Bladder microvascular endothelial cell (primary cell): ENCODE data around the gene COMMD3. TPM values are rescaled to one million over a fixed set of nuclear protein-coding genes. Genes with fewer than 3 reads are reported as not detected.

Source experiments
- total RNA-seq: library from RNA; depleted of rRNA; stranded (reverse); fragments of >200 nt; gene quantifications from 2 replicates; pipeline ENCODE4 v1.2.3, GENCODE V29; 2014

Gene COMMD3
- total RNA-seq: 36.4 and 37.4 TPM in 2 replicates

GRCh38 chr10:22316286-22317075, at the start of gene COMMD3:
TSS of gene COMMD3 (plus strand) at chr10:22316388. CDS start at chr10:22316418, 30 bp downstream.

GRCh38 chr10:22320591-22321155, 4.5 kb downstream of the COMMD3 start, which contains the start of gene BMI1:
TSS of gene BMI1 (plus strand) at chr10:22321099. CDS start at chr10:22326450, 5,351 bp downstream.

GRCh38 chr10:22345301-22346095, 29.3 kb downstream of the COMMD3 start, which contains the start of gene SPAG6:
TSS of gene SPAG6 (plus strand) at chr10:22345496. CDS start at chr10:22345612, 116 bp downstream.

Other genes with a start within 250 kb of the COMMD3 start
- gene EBLN1, start 98.4 kb upstream of the COMMD3 start, total RNA-seq: not detected in 2 replicates
- gene BMI1, start 4.7 kb downstream of the COMMD3 start, total RNA-seq: 11.5 and 61.9 TPM in 2 replicates
- not detected in 2 replicates for gene SPAG6, start 29.1 kb downstream of the COMMD3 start, total RNA-seq